ENCODE data around the gene SAMD9L. TPM values are rescaled to one million over a fixed set of nuclear protein-coding genes. Genes with fewer than 3 reads are reported as not detected.

The SAMD9L gene
- polyA plus RNA-seq (4.2 to 6.8 TPM (median 6.5 TPM) in 3 replicates), polyA minus RNA-seq (1.1 to 7.8 TPM (median 3.4 TPM) in 3 replicates)
- polyA plus RNA-seq (2011; ENCODE audit: low read depth) = 0.92 TPM
- 1.8 and 3.9 TPM in 2 replicates for polyA plus RNA-seq (2011; cell fraction: cytosol; rRNA removed)
- polyA plus RNA-seq (2011; cell fraction: nucleus; rRNA removed) = 8.7 and 10.4 TPM in 2 replicates
- polyA plus RNA-seq (2012; ENCODE audit: low replicate concordance) = 0.13 and 6.4 TPM in 2 replicates
- 5.0 TPM for polyA minus RNA-seq (2011; cell fraction: cytosol; rRNA and poly(A)+ RNA removed)
- 4.2 and 10.1 TPM in 2 replicates for polyA minus RNA-seq (2011; cell fraction: nucleus; rRNA and poly(A)+ RNA removed)

DNA sequence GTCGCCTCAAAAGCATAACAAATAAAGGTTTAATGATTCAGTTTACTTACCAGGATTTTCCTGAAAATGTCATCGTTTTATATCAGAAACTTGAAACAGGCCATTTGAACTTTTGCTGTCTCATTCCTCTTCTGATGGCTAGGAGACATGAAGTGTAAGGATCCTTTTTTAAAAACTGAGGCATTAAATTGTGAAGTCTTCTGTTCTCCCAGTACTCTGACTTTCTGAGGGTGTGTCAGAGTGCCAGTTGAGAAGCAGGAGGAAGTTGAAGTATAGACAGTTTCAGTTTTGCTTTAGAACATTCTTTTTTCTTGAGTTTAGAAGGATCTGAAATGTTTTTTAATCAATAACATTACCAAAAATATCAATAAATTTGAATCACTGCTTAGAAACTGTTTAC is at the start of gene SAMD9L:
Gene SAMD9L (minus strand): TSS at position 242 of the 400 bp plus-strand sequence. CDS start 12,414 bp downstream, outside the sequence.
- H3K4me1 ChIP-seq (ENCODE audit: control insufficient read depth, extremely low read depth, insufficient read depth, low read length) = peaks cover 3% of the 10 kb centered on the region
- no peaks in the 10 kb centered on the region for H3K9me3 ChIP-seq (ENCODE audit: control insufficient read depth, low read depth, low read length)
- H3K36me3 ChIP-seq (ENCODE audit: control insufficient read depth in 2 of 2, extremely low read depth in 1 of 2, insufficient read depth in 2 of 2, low read length in 2 of 2) = no peaks in the 10 kb centered on the region
- no peak within 1 kb of the TSS for H3K27ac ChIP-seq (ENCODE audit: control insufficient read depth, insufficient read depth, low read length)
- no peaks in the 10 kb centered on the region for H3K79me2 ChIP-seq (ENCODE audit: control insufficient read depth, insufficient read depth, low read length)
- H3K4me3 ChIP-seq (ENCODE audit: control insufficient read depth in 2 of 3, extremely low read depth in 1 of 3, insufficient read depth in 2 of 3, low read depth in 1 of 3, low read length in 3 of 3) = peak within 1 kb of the TSS; percentile 26 to 81 (median 35)
- dilution Hi-C loops (cut with MboI; ENCODE audit: extremely low pct_ligation_motif_present, low sequenced_read_pairs) = no loop called here
- no peaks in the 10 kb centered on the region for H3K9me1 ChIP-seq (ENCODE audit: control insufficient read depth, extremely low read depth, insufficient read depth, low read length)
- H2AFZ ChIP-seq (ENCODE audit: control insufficient read depth, low read length) = peak within 1 kb of the TSS; percentile 87
- TF ChIP-seq EZH2 (IDR thresholded peaks at IDR 0.05; ENCODE audit: low read length) = no peak
- TF ChIP-seq, protein P1, sequence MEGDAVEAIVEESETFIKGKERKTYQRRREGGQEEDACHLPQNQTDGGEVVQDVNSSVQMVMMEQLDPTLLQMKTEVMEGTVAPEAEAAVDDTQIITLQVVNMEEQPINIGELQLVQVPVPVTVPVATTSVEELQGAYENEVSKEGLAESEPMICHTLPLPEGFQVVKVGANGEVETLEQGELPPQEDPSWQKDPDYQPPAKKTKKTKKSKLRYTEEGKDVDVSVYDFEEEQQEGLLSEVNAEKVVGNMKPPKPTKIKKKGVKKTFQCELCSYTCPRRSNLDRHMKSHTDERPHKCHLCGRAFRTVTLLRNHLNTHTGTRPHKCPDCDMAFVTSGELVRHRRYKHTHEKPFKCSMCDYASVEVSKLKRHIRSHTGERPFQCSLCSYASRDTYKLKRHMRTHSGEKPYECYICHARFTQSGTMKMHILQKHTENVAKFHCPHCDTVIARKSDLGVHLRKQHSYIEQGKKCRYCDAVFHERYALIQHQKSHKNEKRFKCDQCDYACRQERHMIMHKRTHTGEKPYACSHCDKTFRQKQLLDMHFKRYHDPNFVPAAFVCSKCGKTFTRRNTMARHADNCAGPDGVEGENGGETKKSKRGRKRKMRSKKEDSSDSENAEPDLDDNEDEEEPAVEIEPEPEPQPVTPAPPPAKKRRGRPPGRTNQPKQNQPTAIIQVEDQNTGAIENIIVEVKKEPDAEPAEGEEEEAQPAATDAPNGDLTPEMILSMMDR (optimal IDR thresholded peaks at IDR 0.05 in 1 of 3, IDR thresholded peaks at IDR 0.05 in 1 of 3, conservative IDR thresholded peaks at IDR 0.05 in 1 of 3; ENCODE audit: extremely low read depth in 1 of 3, insufficient read depth in 2 of 3, low read length in 3 of 3) = no peak
- DNase-seq (ENCODE audit: low read depth, low spot score) (no peak), FAIRE-seq (no peak)
- H3K27me3 ChIP-seq (ENCODE audit: control insufficient read depth, extremely low read depth, insufficient read depth, low read length) = no peaks in the 10 kb centered on the region
- no peaks in the 10 kb centered on the region for H4K20me1 ChIP-seq (ENCODE audit: control insufficient read depth, extremely low read depth, insufficient read depth, low read length)
- H3K4me2 ChIP-seq (ENCODE audit: control insufficient read depth, extremely low read depth, insufficient read depth, low read depth, low read length) = peak within 1 kb of the TSS; percentile 71
- H3K9ac ChIP-seq (ENCODE audit: control insufficient read depth, extremely low read depth, insufficient read depth, low read length) = peak within 1 kb of the TSS; percentile 41

DNA sequence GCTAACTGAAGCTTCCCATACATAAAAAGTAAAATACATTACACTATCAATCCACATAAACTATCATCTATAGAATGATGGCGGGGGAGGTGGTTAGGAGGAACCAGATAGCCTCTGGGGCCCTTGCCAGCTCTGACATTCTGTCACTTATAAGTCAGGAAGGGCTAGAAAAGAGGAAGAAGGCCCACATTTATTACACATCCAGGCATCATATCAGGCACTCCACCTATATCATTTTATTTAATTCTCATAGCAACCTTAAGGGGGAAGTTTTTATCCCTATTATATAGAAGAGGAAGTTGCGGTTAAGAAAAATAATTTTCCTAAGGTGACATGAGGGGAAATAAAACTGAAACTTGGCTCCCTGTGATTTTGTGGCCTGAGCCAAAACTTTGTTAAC is 48.2 kb upstream of the SAMD9L start:
- Histone ChIP-seq H3K4me1 (ENCODE audit: control insufficient read depth, extremely low read depth, insufficient read depth, low read length) (no peaks in the 10 kb centered on the region), H3K9ac (ENCODE audit: control insufficient read depth, extremely low read depth, insufficient read depth, low read length) (no peak overlapping the region), H3K9me3 (ENCODE audit: control insufficient read depth, low read depth, low read length) (no peaks in the 10 kb centered on the region), H3K79me2 (ENCODE audit: control insufficient read depth, insufficient read depth, low read length) (no peaks in the 10 kb centered on the region), H3K36me3 (ENCODE audit: control insufficient read depth in 2 of 2, extremely low read depth in 1 of 2, insufficient read depth in 2 of 2, low read length in 2 of 2) (no peaks in the 10 kb centered on the region), H3K4me2 (ENCODE audit: control insufficient read depth, extremely low read depth, insufficient read depth, low read depth, low read length) (no peak overlapping the region), H4K20me1 (ENCODE audit: control insufficient read depth, extremely low read depth, insufficient read depth, low read length) (no peaks in the 10 kb centered on the region), H2AFZ (ENCODE audit: control insufficient read depth, low read length) (no peak overlapping the region), H3K4me3 (ENCODE audit: control insufficient read depth in 2 of 3, extremely low read depth in 1 of 3, insufficient read depth in 2 of 3, low read depth in 1 of 3, low read length in 3 of 3) (no peak overlapping the region), H3K27me3 (ENCODE audit: control insufficient read depth, extremely low read depth, insufficient read depth, low read length) (peaks cover 15% of the 10 kb centered on the region), H3K9me1 (ENCODE audit: control insufficient read depth, extremely low read depth, insufficient read depth, low read length) (no peaks in the 10 kb centered on the region), H3K27ac (ENCODE audit: control insufficient read depth, insufficient read depth, low read length) (no peak overlapping the region)
- TF ChIP-seq, protein P1 (optimal IDR thresholded peaks at IDR 0.05 in 1 of 3, IDR thresholded peaks at IDR 0.05 in 1 of 3, conservative IDR thresholded peaks at IDR 0.05 in 1 of 3; ENCODE audit: extremely low read depth in 1 of 3, insufficient read depth in 2 of 3, low read length in 3 of 3) = no peak
- no peak for TF ChIP-seq EZH2 (IDR thresholded peaks at IDR 0.05; ENCODE audit: low read length)
- FAIRE-seq (no peak), DNase-seq (ENCODE audit: low read depth, low spot score) (no peak)
- dilution Hi-C loops (cut with MboI; ENCODE audit: extremely low pct_ligation_motif_present, low sequenced_read_pairs) = no loop called here
